Epidermal melanocyte (primary cell): ENCODE measurements around the gene BICRAL.
"Not testable (repeated sequence)": the region's sequence is repeated elsewhere in the genome, so short reads cannot be mapped to it uniquely, and the experiment has no call there.

Experiments used
- DNase-seq: peaks from one replicate; pipeline ENCODE4 v3.0.0; 2011; ENCODE audit warnings: low spot score; ENCODE audit not compliant: insufficient read length

Gene BICRAL

DNA sequence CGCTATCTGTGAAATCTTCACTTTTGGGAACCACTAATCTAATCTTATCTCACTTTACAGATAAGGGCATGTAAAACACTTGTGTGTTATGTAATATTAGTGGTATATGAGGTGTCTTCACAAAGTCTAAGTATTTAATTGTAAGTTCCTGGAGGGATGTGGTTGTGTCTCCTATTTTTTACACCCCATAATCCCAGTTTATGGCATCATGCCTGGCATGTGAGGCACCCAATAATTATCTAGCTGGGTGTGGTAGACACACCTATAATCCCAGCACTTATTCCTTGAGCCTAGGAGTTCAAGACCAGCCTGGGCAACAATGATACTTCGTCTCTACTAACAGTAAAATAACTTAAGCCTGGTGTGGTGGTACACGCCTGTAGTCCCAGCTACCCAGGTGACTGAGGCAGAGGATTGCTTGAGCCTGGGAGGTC lies 19.4 kb upstream of the BICRAL start:
- DNase-seq, result no peak

DNA sequence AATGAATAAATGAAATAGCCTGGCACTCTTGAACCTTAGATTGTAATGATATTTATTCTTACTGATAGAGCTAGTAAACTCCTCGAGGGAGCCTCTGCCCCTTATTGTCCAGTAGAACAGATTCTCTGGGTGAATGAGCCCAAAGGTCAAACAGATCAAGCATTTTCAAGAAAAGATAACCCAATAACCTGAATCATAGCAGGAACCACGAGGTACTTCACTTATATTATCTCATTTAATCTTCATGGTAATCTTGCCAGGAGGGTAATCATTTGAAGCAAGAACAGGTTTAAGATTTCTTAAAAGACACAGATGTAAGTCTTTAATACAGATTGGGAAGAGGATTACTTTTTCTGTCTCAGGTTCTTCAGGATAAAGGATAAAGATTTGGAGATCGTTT lies 18.9 kb upstream of the BICRAL start:
- DNase-seq, result no peak

DNA sequence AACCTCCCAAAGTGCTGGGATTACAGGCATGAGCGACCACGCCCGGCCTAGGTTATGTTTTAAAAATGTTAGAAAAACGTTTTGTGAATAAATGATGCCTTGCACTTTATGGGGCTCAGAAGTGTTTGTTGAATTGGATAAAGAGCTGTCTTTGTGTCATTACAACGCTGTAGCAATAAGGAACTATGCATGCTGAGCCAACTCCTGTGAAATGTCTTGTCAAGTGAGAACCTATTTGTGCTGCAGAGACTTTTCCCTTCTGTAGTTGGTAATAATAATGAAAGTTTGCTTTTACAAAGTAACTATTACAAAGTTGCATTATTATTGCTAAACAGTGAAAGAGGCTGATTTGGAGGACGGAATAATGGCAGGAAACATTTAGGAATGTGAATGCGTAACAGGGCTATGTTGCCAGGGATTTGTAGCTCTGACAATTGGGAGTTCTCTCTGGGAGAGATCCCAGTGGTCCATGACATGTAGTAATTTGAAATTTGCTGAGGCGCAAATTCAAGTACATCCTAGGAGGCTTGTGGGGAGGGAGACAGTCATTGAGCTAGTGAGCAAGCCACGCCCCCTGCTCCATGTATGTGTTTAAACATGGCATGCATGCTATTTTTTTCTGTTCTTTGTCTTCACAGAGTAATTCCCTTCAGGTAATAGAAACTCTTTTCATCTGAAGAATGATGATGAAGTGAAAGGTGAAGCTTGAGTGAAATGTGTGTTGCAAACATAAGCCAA lies 16.8 kb upstream of the BICRAL start:
- no peak for DNase-seq

GRCh38 chr6:42766163-42766670 lies 15.6 kb upstream of the BICRAL start:
- DNase-seq, result no peak

DNA sequence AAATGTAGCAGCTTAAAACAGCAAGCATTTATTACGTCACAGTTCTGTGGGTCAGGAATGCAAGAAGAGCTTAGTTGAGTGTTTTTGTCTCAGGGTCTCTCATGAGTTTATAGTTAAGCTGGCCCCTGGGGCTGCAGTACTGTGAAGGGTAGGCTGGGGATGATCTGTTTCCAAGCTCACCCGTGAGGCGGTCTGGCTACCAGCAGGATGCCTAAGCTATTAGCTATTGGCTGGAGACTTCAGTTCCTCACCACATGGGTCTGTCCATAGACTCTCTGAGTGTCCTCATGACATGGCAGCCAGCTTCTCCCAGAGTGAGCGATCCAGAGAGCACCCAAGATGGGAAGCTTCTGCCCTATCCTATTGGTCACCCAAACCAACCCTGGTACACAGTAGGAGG lies 12.8 kb upstream of the BICRAL start:
- DNase-seq, result no peak

DNA sequence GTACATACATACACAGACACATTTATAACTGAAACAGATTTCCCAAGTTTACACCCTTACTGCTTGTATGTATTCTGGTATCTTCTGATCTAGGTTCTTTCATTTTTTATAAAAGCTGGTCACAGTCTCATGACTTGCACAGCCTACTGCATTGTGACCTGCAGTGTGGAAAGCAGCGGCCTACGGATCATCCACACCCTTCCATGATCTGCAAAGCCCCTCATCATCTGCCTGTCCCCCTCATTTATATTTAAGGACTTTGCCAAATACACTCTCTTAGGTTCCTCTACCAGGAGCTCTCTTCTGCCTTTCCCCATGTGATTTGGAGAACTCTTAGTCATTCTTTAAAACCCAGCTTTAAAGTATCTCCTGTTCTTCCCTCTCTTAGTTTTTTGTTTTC lies 12.0 kb upstream of the BICRAL start:
- DNase-seq, result no peak

DNA sequence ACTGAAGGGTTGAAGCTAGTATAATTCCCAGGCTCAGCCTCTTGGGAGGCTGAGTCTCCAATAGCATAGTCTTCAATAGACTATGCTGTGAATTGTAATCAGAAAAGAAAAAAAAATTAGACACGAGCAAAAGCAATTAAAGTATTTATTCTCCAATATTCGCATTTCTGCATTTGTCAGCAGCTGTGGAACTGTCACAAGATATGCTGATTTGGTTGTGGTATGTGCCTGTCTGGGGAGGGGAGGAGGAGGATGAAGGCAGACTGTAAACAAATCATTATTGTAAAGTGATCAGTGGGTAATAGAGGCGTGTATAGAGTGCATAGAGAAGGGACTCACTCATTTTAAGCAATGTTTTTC lies 10.1 kb upstream of the BICRAL start:
- DNase-seq, result no peak

GRCh38 chr6:42774201-42774600 lies 7.7 kb upstream of the BICRAL start:
- no peak for DNase-seq

DNA sequence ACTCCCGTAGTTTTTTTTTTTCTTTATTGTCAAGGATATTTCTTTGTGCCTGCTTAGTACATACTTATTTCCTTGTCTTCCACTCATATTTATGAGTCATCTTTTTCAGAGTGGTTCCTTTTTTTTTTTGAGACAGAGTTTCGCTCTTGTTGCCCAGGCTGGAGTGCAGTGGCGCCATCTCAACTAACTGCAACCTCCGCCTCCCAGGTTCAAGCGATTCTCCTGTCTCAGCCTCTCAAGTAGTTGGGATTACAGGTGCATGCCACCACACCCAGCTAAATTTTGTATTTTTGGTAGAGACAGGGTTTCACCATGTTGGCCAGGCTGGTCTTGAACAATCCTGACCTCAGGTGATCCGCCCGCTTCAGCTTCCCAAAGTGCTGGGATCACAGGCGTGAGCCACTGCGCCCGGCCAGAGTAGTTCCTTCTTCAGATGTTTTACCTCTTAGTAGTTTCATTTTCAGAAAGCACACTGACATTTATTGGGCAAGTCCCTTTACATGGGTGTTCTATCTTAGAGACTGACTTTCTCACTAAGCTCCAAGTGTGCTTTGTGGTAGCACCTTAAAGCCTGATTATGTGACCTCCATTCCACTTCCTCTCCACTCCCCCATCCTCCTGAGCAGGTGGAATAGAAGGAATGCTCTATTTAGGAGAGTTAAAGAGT lies 6.9 kb upstream of the BICRAL start:
- not testable (repeated sequence) for DNase-seq

GRCh38 chr6:42777126-42777822 lies 4.6 kb upstream of the BICRAL start:
- DNase-seq, result no peak

DNA sequence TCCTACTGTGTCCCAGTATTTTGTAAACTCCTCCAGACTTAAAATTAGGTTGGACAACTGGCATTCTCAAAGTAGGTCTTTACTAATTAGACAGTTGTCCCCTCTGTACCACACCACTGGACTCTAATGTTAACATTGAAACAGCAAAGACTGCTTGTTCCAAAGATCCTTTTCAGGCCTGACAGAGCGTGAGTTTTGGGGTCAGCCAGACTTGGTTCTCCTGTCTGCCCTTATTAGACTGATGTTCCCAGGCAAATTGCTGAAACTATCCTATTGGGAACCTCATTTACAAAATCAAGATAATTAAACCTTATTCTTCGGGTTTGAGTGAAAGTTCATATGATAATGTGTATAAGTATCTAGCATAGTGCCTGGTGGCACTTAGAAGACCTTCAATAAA lies 3.7 kb upstream of the BICRAL start:
- no peak for DNase-seq

DNA sequence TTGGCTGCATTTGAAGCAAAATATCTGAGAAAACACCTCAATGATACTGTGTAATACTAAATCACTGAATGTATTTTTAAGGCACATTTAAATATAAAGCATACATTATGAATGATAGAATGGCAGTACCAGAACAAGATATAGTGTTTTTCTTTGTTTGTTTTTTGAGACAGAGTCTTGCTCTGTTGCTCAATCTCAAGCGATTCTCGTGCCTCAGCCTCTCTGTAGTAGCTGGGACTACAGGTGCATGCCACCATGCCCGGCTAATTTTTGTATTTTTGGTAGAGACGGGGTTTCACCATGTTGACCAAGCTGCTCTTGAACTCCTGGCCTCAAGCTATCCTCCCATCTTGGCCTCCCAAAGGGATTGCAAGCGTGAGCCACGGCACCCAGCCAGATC lies 2.3 kb upstream of the BICRAL start:
- no peak for DNase-seq

GRCh38 chr6:42781546-42781795 lies 381 bp upstream of the BICRAL start:
- DNase-seq, result no peak

- DNase-seq, result peak; percentile 78
These were observed 881 bp downstream of the BICRAL start for GRCh38 chr6:42782689-42783176.

DNA sequence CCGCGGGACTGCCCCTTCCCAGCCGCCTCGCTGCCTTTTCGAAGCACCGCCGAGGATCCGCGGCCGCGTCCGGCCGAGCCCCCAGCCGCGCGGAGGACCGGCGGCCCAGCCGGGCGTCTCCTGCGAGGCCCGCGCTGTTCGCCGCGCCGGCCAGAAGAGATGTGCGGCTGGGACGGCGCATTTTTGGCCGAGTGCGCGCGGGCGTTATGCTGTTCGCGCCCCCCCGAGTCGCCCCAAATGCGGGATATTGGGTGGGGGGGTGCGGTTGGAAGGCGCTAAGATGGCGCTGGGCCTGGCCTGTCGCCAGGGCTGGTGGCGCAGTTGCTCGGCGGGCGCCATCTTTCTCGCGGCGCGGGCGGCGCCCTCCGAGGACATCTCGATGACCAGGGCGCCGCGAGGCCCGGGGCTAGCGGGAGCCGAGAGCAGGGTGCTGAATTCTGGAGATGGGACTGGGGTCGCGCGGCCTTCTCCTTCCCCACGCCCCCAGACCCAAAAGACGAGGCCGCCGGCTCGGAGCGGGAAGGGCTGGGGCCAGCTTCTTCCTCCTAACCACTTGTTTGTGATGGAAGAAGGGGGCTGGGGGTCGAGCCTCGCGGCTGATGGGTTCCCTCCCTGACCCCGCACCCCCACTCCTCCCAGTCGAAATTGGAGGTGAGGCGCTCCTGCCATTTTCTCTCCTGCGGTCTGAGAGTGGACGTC lies 1.5 kb downstream of the BICRAL start:
- DNase-seq, result peak; percentile 32

DNA sequence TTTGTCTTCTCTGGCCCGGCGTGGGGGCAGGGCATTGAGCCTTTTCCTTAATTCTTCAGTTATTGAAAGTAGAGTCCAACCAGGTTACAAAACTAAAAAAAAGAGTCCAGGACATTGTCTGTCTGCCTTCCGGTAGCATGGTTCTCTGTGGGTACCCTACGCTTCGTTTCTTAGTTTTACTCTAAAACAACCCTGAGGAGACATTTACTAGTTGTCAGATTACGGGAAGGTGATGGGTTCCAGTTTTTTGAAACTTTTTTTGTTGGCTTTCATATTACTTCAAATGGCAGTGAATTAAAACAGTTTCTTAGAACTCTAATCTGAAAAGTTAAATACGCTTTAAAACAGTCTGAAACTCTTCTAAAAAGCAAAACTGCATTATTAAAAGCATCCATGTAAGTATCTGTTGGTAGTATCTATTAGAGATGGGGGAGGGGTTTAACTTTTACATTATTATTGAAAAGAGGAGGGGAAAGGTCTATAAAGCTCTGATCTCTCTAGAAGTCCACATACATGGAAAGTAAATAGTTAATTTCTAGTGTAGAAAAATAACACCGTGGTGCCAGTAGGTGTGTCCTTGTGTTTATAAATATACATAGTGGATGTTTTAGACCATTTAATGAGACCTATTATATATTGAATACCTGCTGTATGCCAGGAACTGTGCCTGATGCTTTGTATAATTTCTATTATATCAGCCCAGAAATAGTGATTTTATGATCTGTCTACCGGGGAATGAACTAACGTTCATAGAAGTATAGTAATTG lies 2.2 kb downstream of the BICRAL start:
- DNase-seq, result peak; percentile 30

GRCh38 chr6:42784717-42785498 lies 3.1 kb downstream of the BICRAL start:
- DNase-seq, result no peak

DNA sequence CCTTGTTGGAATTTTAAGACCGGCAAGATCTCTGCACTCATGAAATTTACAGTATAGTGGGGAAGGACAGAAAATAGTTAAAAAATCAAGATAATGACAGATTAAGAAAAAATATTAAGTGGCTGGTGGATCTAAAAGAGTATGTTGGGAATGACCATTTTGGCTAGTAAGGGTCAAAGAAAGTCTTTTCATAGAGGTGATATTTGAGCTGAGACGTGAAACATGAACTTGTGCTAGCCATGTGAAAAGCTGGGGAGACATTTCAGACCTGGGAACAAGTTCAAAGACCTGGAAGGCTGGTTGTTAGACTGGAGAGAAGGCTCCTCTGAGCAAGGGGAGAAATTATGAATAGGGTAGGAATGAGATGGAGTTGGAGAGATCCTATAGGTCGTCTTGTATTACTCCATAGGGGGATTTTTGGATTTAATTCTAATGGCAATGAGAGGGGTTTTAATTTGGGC lies 4.7 kb downstream of the BICRAL start:
- no peak for DNase-seq

DNA sequence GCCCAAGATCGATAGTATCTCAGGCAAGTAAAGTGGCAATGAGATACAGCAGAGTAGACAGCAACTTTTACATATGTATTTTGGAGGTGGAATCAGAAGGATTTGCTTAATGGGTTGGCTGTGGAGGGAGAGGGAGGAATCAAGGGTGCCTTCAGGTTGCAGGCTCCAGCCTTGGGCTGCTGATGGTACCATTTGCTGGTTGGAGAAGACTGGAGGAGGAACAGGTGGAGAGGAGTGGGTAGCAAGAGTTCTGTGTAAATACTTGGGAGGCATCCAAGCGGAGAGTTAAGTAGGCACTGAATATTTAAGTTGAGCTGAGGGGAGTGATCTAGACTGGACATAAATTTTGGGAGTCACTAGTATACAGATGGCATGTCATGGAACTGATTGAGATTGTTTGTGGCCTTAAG lies 5.2 kb downstream of the BICRAL start:
- no peak for DNase-seq

DNA sequence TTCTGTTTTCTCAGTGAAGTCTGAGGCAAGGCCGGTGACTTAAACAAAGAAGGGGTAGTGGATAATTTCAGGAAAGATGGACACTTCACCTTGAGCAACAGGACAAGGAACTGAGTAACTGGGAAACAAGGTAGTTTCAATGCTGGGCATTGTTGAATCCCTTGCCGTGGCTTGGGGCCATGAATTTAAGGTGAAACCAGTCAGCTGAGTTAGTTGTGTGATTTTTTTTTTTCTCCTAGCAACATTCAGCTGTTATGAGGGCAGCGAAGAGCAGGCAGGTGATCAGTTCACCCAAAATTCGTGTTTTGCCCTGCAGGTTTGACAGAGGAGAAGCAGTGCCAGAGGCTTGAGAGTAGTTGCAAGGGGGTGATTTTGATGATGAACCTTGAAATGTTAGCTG lies 6.8 kb downstream of the BICRAL start:
- no peak for DNase-seq
